HepG2 (cell line): ENCODE data around the gene SMPD3. TPM values are rescaled to one million over a fixed set of nuclear protein-coding genes. Genes with fewer than 3 reads are reported as not detected.

Experiments
- ATF7-NPFF ChIP-seq: sonication (generic); formaldehyde crosslinking; IDR thresholded peaks from 2 replicates; pipeline ENCODE4 v1.8.1; 2023; ENCODE audit warnings: mild to moderate bottlenecking, low read depth, missing genetic modification reagents, moderate library complexity
- ELF1 ChIP-seq: sonication (generic); formaldehyde crosslinking; IDR thresholded peaks from 2 replicates; pipeline ENCODE4 v1.4.0; 2020; ENCODE audit warnings: missing genetic modification reagents
- HNRNPK ChIP-seq: fragments of 200-400 bp; formaldehyde crosslinking; IDR thresholded peaks from 2 replicates; pipeline ENCODE4 v1.6.1; 2018; ENCODE audit warnings: low read length, low read depth, moderate library complexity, mild to moderate bottlenecking; ENCODE audit not compliant: poor library complexity, severe bottlenecking
- ISL2 ChIP-seq: sonication (generic); formaldehyde crosslinking; IDR thresholded peaks from 2 replicates; pipeline ENCODE4 v1.5.0; 2020; ENCODE audit warnings: missing genetic modification reagents
- RAD21 ChIP-seq: fragments of 450-650 bp; formaldehyde crosslinking; IDR thresholded peaks from 2 replicates; pipeline ENCODE4 v1.5.0; 2020; ENCODE audit warnings: mild to moderate bottlenecking
- REXO4 ChIP-seq: sonication (generic); formaldehyde crosslinking; IDR thresholded peaks from 2 replicates; pipeline ENCODE4 v1.8.0; 2022; ENCODE audit warnings: missing genetic modification reagents, mild to moderate bottlenecking, borderline replicate concordance
- SMYD3 ChIP-seq: sonication (generic); formaldehyde crosslinking; IDR thresholded peaks from 2 replicates; pipeline ENCODE4 v1.8.1; 2023; ENCODE audit warnings: mild to moderate bottlenecking, missing genetic modification reagents
- STAG1 ChIP-seq: sonication (generic); formaldehyde crosslinking; IDR thresholded peaks from 2 replicates; pipeline ENCODE4 v1.4.0; 2020; ENCODE audit warnings: missing genetic modification reagents
- TOPORS ChIP-seq: sonication (generic); formaldehyde crosslinking; IDR thresholded peaks from 2 replicates; pipeline ENCODE4 v1.8.0; 2023; ENCODE audit warnings: mild to moderate bottlenecking, missing genetic modification reagents
- ZNF101 ChIP-seq: sonication (generic); formaldehyde crosslinking; IDR thresholded peaks from 2 replicates; pipeline ENCODE4 v1.4.0; 2020; ENCODE audit warnings: mild to moderate bottlenecking, low read depth, missing genetic modification reagents, borderline replicate concordance
- ZNF501 ChIP-seq: sonication (generic); formaldehyde crosslinking; IDR thresholded peaks from 2 replicates; pipeline ENCODE4 v1.5.1; 2020; ENCODE audit warnings: mild to moderate bottlenecking, moderate library complexity, missing genetic modification reagents
- ZNF569 ChIP-seq: sonication (generic); formaldehyde crosslinking; IDR thresholded peaks from 2 replicates; pipeline ENCODE4 v1.5.0; 2020; ENCODE audit warnings: mild to moderate bottlenecking, missing genetic modification reagents, moderate library complexity, borderline replicate concordance
- ZNF572 ChIP-seq: sonication (generic); formaldehyde crosslinking; IDR thresholded peaks from 2 replicates; pipeline ENCODE4 v1.5.1; 2020; ENCODE audit warnings: mild to moderate bottlenecking, missing genetic modification reagents
- ZNF780A ChIP-seq: sonication (generic); formaldehyde crosslinking; IDR thresholded peaks from 2 replicates; pipeline ENCODE4 v1.8.0; 2022; ENCODE audit warnings: mild to moderate bottlenecking, missing genetic modification reagents, moderate library complexity
- polyA plus RNA-seq, 8 experiments: library from polyadenylated mRNA; depleted of rRNA in 3 of 8; stranded (reverse) in 7 of 8; unstranded in 1 of 8; fragments of >200 nt; fragmentation: Illumina TruSeq in 4 of 8; extraction: Trizol in 4 of 8; gene quantifications; 2 replicates each; pipeline versions ENCODE4 v1.2.1 to v1.2.3, GENCODE V29; 2011 to 2016; ENCODE audit warnings: low read depth in 4 of 8, missing spikeins in 1 of 8, mixed read lengths in 1 of 8; ENCODE audit not compliant: insufficient read depth in 1 of 8
- total RNA-seq, 5 experiments: library from RNA; depleted of rRNA; stranded (reverse); fragments of >200 nt; fragmentation: Illumina TruSeq; extraction: Trizol; gene quantifications; 2 replicates each; pipeline ENCODE4 v1.2.3, GENCODE V29; 2016; ENCODE audit warnings: low read depth in 1 of 5
- TF ChIP-seq, protein P1 (sequence below): sonication (generic); formaldehyde crosslinking; IDR thresholded peaks from 2 replicates; pipeline ENCODE4 v1.4.0; 2020; ENCODE audit warnings: mild to moderate bottlenecking, missing genetic modification reagents, borderline replicate concordance
- TF ChIP-seq, protein P2 (sequence below): sonication (generic); formaldehyde crosslinking; conservative IDR thresholded peaks from 2 replicates; pipeline ENCODE4 v1.4.0; 2020; ENCODE audit warnings: missing genetic modification reagents
- TF ChIP-seq, protein P3 (sequence below): sonication (generic); formaldehyde crosslinking; IDR thresholded peaks from 2 replicates; pipeline ENCODE4 v1.4.0; 2020; ENCODE audit warnings: missing genetic modification reagents, borderline replicate concordance
- TF ChIP-seq, protein P4 (sequence below): sonication (generic); formaldehyde crosslinking; IDR thresholded peaks from 2 replicates; pipeline ENCODE4 v1.9.0; 2022; ENCODE audit warnings: low read depth, missing genetic modification reagents
- TF ChIP-seq, protein P5 (sequence below): sonication (generic); formaldehyde crosslinking; IDR thresholded peaks from 2 replicates; pipeline ENCODE4 v1.8.1; 2023; ENCODE audit warnings: mild to moderate bottlenecking, missing genetic modification reagents, borderline replicate concordance

SMPD3 gene
- total and polyA plus RNA-seq, 2 of the 13 experiments (the other 11 are each of a cell fraction or from before 2014, with no cell fraction given): 0.07 to 0.32 TPM

DNA sequence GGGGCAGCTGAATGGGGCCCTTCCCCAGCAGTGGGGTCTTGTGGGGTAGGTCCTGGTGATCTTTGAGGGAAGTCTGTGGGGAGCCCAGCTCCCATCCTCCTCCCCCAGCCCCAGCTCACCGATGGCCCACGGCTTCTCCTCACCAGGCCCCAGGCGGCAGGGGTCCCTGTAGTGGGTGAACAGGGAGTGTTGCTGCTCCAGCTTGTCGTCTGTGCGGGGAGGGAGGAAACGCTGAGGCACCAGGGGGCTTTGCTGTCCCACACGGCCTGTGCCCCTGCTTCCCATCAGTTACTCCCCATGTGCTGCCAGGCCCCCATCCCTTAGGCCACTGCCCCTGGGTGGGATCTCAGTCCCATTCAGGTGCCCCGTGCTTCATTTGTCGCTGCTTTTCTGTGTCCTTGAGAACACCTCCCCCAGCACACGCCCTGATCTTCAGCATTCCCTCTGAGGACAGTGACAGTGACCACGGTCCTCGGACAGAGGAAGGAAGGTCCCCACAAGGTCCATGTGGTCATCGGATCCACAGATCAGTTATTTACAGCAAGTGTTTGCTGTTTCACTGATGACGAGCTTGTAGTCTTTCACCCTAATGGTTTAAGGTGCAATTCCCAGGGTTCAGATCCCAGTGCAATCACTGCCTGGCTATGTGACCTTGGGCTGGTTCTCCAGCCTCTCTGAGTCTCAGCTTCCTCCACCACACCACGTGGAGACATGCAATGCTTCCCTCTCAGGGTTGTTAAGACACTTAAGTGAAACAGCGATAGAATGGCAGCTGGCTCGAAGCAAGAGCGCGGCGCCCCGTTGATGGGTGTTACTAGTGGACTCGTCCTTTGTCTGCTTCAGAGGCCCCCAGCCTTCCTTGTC lies 84.4 kb downstream of the SMPD3 start (continued):
- TF ChIP-seq HNRNPK (no peak), ZNF569 (no peak), ISL2 (CRISPR knock-in tag) (no peak), REXO4 (CRISPR knock-in tag) (no peak), ZNF572 (CRISPR knock-in tag) (no peak), ELF1 (CRISPR knock-in tag) (no peak), SMYD3 (CRISPR knock-in tag) (no peak), ZNF501 (CRISPR knock-in tag) (0 out of 2 replicates have a peak, but pooled peaks have one; percentile 30), ZNF101 (CRISPR knock-in tag) (no peak), TOPORS (no peak; the same call in 1 of the 2 replicates), ZNF780A (CRISPR knock-in tag) (no peak), ATF7-NPFF (CRISPR knock-in tag) (no peak), RAD21 (CRISPR knock-in tag) (no peak), STAG1 (no peak)
- TF ChIP-seq, protein P1, sequence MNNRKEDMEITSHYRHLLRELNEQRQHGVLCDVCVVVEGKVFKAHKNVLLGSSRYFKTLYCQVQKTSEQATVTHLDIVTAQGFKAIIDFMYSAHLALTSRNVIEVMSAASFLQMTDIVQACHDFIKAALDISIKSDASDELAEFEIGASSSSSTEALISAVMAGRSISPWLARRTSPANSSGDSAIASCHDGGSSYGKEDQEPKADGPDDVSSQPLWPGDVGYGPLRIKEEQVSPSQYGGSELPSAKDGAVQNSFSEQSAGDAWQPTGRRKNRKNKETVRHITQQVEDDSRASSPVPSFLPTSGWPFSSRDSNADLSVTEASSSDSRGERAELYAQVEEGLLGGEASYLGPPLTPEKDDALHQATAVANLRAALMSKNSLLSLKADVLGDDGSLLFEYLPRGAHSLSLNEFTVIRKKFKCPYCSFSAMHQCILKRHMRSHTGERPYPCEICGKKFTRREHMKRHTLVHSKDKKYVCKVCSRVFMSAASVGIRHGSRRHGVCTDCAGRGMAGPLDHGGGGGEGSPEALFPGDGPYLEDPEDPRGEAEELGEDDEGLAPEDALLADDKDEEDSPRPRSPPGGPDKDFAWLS (CRISPR knock-in tag): no peak
- TF ChIP-seq, protein P2, sequence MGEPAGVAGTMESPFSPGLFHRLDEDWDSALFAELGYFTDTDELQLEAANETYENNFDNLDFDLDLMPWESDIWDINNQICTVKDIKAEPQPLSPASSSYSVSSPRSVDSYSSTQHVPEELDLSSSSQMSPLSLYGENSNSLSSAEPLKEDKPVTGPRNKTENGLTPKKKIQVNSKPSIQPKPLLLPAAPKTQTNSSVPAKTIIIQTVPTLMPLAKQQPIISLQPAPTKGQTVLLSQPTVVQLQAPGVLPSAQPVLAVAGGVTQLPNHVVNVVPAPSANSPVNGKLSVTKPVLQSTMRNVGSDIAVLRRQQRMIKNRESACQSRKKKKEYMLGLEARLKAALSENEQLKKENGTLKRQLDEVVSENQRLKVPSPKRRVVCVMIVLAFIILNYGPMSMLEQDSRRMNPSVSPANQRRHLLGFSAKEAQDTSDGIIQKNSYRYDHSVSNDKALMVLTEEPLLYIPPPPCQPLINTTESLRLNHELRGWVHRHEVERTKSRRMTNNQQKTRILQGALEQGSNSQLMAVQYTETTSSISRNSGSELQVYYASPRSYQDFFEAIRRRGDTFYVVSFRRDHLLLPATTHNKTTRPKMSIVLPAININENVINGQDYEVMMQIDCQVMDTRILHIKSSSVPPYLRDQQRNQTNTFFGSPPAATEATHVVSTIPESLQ (CRISPR knock-in tag): no peak
- TF ChIP-seq, protein P3, sequence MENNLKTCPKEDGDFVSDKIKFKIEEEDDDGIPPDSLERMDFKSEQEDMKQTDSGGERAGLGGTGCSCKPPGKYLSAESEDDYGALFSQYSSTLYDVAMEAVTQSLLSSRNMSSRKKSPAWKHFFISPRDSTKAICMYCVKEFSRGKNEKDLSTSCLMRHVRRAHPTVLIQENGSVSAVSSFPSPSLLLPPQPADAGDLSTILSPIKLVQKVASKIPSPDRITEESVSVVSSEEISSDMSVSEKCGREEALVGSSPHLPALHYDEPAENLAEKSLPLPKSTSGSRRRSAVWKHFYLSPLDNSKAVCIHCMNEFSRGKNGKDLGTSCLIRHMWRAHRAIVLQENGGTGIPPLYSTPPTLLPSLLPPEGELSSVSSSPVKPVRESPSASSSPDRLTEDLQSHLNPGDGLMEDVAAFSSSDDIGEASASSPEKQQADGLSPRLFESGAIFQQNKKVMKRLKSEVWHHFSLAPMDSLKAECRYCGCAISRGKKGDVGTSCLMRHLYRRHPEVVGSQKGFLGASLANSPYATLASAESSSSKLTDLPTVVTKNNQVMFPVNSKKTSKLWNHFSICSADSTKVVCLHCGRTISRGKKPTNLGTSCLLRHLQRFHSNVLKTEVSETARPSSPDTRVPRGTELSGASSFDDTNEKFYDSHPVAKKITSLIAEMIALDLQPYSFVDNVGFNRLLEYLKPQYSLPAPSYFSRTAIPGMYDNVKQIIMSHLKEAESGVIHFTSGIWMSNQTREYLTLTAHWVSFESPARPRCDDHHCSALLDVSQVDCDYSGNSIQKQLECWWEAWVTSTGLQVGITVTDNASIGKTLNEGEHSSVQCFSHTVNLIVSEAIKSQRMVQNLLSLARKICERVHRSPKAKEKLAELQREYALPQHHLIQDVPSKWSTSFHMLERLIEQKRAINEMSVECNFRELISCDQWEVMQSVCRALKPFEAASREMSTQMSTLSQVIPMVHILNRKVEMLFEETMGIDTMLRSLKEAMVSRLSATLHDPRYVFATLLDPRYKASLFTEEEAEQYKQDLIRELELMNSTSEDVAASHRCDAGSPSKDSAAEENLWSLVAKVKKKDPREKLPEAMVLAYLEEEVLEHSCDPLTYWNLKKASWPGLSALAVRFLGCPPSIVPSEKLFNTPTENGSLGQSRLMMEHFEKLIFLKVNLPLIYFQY: no peak
- TF ChIP-seq, protein P4, sequence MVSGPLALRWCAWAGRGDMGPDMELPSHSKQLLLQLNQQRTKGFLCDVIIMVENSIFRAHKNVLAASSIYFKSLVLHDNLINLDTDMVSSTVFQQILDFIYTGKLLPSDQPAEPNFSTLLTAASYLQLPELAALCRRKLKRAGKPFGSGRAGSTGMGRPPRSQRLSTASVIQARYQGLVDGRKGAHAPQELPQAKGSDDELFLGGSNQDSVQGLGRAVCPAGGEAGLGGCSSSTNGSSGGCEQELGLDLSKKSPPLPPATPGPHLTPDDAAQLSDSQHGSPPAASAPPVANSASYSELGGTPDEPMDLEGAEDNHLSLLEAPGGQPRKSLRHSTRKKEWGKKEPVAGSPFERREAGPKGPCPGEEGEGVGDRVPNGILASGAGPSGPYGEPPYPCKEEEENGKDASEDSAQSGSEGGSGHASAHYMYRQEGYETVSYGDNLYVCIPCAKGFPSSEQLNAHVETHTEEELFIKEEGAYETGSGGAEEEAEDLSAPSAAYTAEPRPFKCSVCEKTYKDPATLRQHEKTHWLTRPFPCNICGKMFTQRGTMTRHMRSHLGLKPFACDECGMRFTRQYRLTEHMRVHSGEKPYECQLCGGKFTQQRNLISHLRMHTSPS (CRISPR knock-in tag): no peak
- TF ChIP-seq, protein P5, sequence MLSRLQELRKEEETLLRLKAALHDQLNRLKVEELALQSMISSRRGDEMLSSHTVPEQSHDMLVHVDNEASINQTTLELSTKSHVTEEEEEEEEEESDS (CRISPR knock-in tag): no peak
